Hepatocyte (in vitro differentiated cells): ENCODE measurements around the gene HINFP. TPM values are rescaled to one million over a fixed set of nuclear protein-coding genes. Genes with fewer than 3 reads are reported as not detected.

Source experiments
- DNase-seq: peaks from one replicate; pipeline ENCODE4 v3.0.0-alpha.2; 2016; ENCODE audit warnings: low spot score
- H2AFZ ChIP-seq: fragments of 200-600 bp; sonication (generic); 2 replicates; pipeline ENCODE4 v1.6.0; 2016; ENCODE audit warnings: antibody characterized with exemption, mild to moderate bottlenecking
- H3K27ac ChIP-seq: fragments of 200-600 bp; sonication (generic); 2 replicates; pipeline ENCODE4 v1.5.1; 2016; ENCODE audit warnings: mild to moderate bottlenecking
- H3K27me3 ChIP-seq: fragments of 200-600 bp; sonication (generic); 2 replicates; pipeline ENCODE4 v1.6.1; 2016
- H3K36me3 ChIP-seq: fragments of 200-600 bp; sonication (generic); replicated peaks from 2 replicates; pipeline ENCODE4 v1.5.1; 2016; ENCODE audit warnings: low read depth; ENCODE audit not compliant: insufficient read depth
- H3K4me1 ChIP-seq: fragments of 200-600 bp; sonication (generic); 2 replicates; pipeline ENCODE4 v1.5.1; 2016; ENCODE audit warnings: mild to moderate bottlenecking, moderate library complexity; ENCODE audit not compliant: insufficient read depth
- H3K4me2 ChIP-seq: fragments of 200-600 bp; sonication (generic); 2 replicates; pipeline ENCODE4 v1.6.0; 2016
- H3K4me3 ChIP-seq: fragments of 200-600 bp; sonication (generic); 2 replicates; pipeline ENCODE4 v1.5.1; 2016; ENCODE audit warnings: mild to moderate bottlenecking
- H3K79me2 ChIP-seq: fragments of 200-600 bp; sonication (generic); 2 replicates; pipeline ENCODE4 v1.6.0; 2017; ENCODE audit warnings: mild to moderate bottlenecking
- H3K9me2 ChIP-seq: fragments of 200-600 bp; sonication (generic); replicated peaks from 2 replicates; pipeline ENCODE4 v1.6.0; 2017; ENCODE audit warnings: mild to moderate bottlenecking; ENCODE audit not compliant: insufficient read depth
- H3K9me3 ChIP-seq: fragments of 200-600 bp; sonication (generic); 2 replicates; pipeline ENCODE4 v1.5.1; 2016; ENCODE audit warnings: low read depth, mild to moderate bottlenecking
- H4K20me1 ChIP-seq: fragments of 200-600 bp; sonication (generic); 2 replicates; pipeline ENCODE4 v1.6.0; 2016; ENCODE audit warnings: mild to moderate bottlenecking; ENCODE audit not compliant: insufficient read depth, poor library complexity, severe bottlenecking
- EZH2 ChIP-seq: fragments of 200-600 bp; sonication (generic); IDR thresholded peaks from 2 replicates; pipeline ENCODE4 v1.6.1; 2016; ENCODE audit warnings: antibody characterized with exemption, mild to moderate bottlenecking, borderline replicate concordance
- EZH2phosphoT487 ChIP-seq: fragments of 200-600 bp; sonication (generic); IDR thresholded peaks from one replicate; pipeline ENCODE4 v1.6.1; 2018; ENCODE audit warnings: antibody characterized with exemption, mild to moderate bottlenecking, low read depth, moderate library complexity; ENCODE audit not compliant: unreplicated experiment, severe bottlenecking
- WGBS: methylation state at CpG from one replicate; pipeline ENCODE4 v1.1.6; 2016; ENCODE audit warnings: low lambda C conversion rate; ENCODE audit errors: missing lambda C conversion rate; 5-methylcytosine and 5-hydroxymethylcytosine counted together
- polyA plus RNA-seq: library from polyadenylated mRNA; unstranded; fragments of >200 nt; fragmentation: Nextera tagmentation; extraction: Ambion mirVana; gene quantifications from 2 replicates; pipeline ENCODE4 v1.2.1, GENCODE V29; 2016
- total RNA-seq: library from RNA; depleted of rRNA; stranded (reverse); fragments of >200 nt; gene quantifications from 2 replicates; pipeline ENCODE4 v1.2.3, GENCODE V29; 2014
- TF ChIP-seq, protein P1 (sequence below): fragments of 200-600 bp; sonication (generic); IDR thresholded peaks from 2 replicates; pipeline ENCODE4 v1.5.1; 2016; ENCODE audit warnings: antibody characterized with exemption, mild to moderate bottlenecking; ENCODE audit not compliant: poor library complexity

HINFP gene
- total and polyA plus RNA-seq, 2 experiments from 2014 or later, result 19.8 to 25.3 TPM

DNA sequence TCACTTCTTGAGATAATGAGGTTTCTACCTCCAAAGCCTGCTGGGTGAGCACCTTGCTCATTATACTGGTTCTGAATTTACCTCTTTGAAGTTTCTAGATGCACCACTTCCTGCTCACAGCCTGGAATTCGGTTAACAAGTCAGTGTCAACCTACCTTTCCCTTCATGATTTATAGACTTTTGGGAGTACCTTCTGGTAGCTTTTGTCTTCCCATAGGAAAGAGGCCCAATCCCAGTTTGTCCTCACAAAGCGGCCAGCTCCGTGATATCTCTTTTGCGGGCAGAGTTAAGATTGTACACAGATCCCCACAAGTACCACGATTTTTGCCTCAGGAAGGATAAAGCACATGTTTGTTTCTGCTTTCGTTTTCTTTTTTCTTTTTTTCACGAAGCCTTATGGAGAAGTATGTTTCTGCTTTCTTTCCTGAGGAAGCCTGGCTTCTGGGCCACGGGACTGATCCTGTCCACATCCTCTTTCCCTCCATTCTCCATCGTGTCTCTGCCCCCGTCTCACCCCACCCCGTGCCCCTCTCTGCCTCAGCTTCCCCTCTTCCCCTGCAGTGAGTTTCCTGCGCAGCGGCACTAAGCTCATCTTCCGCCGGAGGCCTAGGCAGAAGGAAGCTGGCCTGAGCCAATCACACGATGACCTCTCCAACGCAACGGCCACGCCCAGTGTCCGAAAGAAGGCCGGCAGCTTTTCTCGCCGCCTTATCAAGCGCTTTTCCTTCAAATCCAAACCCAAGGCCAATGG is 5.7 kb upstream of the HINFP start:
- Histone ChIP-seq H3K27ac (no peak overlapping the region), H3K4me1 (no peaks in the 10 kb centered on the region), H3K4me2 (no peak overlapping the region), H3K9me3 (no peaks in the 10 kb centered on the region), H2AFZ (no peak overlapping the region), H3K36me3 (no peaks in the 10 kb centered on the region), H3K4me3 (no peak overlapping the region), H4K20me1 (no peaks in the 10 kb centered on the region), H3K27me3 (no peaks in the 10 kb centered on the region), H3K79me2 (no peaks in the 10 kb centered on the region), H3K9me2 (no peaks in the 10 kb centered on the region)
- TF ChIP-seq, protein P1, sequence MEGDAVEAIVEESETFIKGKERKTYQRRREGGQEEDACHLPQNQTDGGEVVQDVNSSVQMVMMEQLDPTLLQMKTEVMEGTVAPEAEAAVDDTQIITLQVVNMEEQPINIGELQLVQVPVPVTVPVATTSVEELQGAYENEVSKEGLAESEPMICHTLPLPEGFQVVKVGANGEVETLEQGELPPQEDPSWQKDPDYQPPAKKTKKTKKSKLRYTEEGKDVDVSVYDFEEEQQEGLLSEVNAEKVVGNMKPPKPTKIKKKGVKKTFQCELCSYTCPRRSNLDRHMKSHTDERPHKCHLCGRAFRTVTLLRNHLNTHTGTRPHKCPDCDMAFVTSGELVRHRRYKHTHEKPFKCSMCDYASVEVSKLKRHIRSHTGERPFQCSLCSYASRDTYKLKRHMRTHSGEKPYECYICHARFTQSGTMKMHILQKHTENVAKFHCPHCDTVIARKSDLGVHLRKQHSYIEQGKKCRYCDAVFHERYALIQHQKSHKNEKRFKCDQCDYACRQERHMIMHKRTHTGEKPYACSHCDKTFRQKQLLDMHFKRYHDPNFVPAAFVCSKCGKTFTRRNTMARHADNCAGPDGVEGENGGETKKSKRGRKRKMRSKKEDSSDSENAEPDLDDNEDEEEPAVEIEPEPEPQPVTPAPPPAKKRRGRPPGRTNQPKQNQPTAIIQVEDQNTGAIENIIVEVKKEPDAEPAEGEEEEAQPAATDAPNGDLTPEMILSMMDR, result no peak
- TF ChIP-seq EZH2phosphoT487 (no peak), EZH2 (no peak)
- no peak for DNase-seq
- WGBS, result 89% methylated on average over 24 of the region's 24 CpGs

DNA sequence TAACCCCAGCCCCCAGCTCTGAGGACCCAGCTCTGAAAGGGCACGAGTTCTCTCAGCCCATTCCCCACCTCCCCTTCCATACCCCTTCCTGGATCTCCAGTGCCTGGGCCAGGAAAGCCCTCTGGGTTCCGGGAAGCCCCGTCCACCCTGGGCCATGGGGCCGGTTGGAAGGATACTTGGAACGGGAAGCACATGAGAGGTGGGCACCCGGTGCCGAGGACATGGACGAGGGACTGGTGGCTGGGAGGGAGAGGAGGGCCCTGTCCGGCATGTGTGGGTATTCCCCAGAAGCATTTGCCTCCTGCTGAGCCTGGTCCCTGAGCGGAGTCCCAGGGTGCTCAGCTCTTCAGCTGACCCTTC is 5.2 kb upstream of the HINFP start:
- Histone ChIP-seq H3K9me2 (no peaks in the 10 kb centered on the region), H3K27ac (no peak overlapping the region), H2AFZ (no peak overlapping the region), H3K79me2 (no peaks in the 10 kb centered on the region), H3K4me3 (no peak overlapping the region), H3K4me2 (no peak overlapping the region), H3K9me3 (no peaks in the 10 kb centered on the region), H3K27me3 (no peaks in the 10 kb centered on the region), H4K20me1 (no peaks in the 10 kb centered on the region), H3K4me1 (no peaks in the 10 kb centered on the region), H3K36me3 (no peaks in the 10 kb centered on the region)
- no peak for DNase-seq
- WGBS, result 94% methylated on average over 10 of the region's 10 CpGs
- TF ChIP-seq EZH2, result no peak
- TF ChIP-seq, protein P1, result no peak
- TF ChIP-seq EZH2phosphoT487, result no peak

DNA sequence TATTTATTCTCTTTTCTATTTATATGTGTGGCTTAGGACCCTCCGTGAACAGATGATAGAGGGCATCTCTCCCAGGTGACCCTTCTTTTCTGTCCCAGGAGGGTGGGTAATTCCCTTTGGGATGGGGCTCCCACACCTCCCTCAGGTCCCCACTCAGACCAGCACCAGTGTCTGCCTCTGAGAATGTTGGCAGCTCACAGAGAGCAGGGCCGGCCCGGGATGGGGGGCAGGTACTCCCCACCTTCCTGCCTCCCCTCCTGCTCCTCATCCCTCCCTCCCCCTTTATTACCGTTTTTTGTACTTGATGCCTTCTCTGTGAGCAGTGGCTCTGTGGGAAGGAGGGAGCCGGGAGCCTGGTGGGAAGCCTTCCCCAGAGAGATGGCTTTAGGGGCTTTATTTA is 4.8 kb upstream of the HINFP start:
- H3K27ac ChIP-seq, result no peak overlapping the region
- no peaks in the 10 kb centered on the region for H3K79me2 ChIP-seq
- no peaks in the 10 kb centered on the region for H3K4me1 ChIP-seq
- H2AFZ ChIP-seq, result no peak overlapping the region
- no peaks in the 10 kb centered on the region for H3K9me3 ChIP-seq
- WGBS, result 89% methylated on average over 5 of the region's 5 CpGs
- TF ChIP-seq EZH2phosphoT487 (no peak), EZH2 (no peak)
- TF ChIP-seq, protein P1, result no peak
- no peaks in the 10 kb centered on the region for H4K20me1 ChIP-seq
- H3K27me3 ChIP-seq, result no peaks in the 10 kb centered on the region
- no peaks in the 10 kb centered on the region for H3K36me3 ChIP-seq
- DNase-seq, result no peak
- H3K9me2 ChIP-seq, result no peaks in the 10 kb centered on the region
- H3K4me3 ChIP-seq, result no peak overlapping the region
- H3K4me2 ChIP-seq, result no peak overlapping the region
